Measurements from ENCODE around the gene KIF1B. TPM values are rescaled to one million over a fixed set of nuclear protein-coding genes. Genes with fewer than 3 reads are reported as not detected.
A peak's percentile ranks its signal among the peaks of the same experiment; 100 is the strongest.

KIF1B gene
- total RNA-seq, 1 experiment from 2014 or later, result 22.7 TPM

- peak; percentile 36 to 52 for DNase-seq
- no peak overlapping the region for H3K27ac ChIP-seq
- H2AFZ ChIP-seq, result no peak overlapping the region
- no peaks in the 10 kb centered on the region for H3F3A ChIP-seq (ENCODE audit: insufficient read depth, low read depth)
- CTCF ChIA-PET, result no interaction called here
- intact Hi-C loops (cut with micrococcal nuclease; ENCODE audit: unreplicated experiment), result loop anchor here (2.0 kb wide), 1 partner anchor 129 kb away; the partner anchor contains the start of gene KIF1B
- H3K4me1 ChIP-seq (replicated peaks; ENCODE audit: insufficient read depth), result 0 out of 2 replicates have a peak, but pooled peaks cover 17% of the 10 kb centered on the region
- H3K27me3 ChIP-seq (ENCODE audit: insufficient read depth, low read depth), result no peaks in the 10 kb centered on the region
- BruUV-seq (replicated peaks), result no TSS peak
- H3K36me3 ChIP-seq (ENCODE audit: low read depth), result no peaks in the 10 kb centered on the region
- H3K9me3 ChIP-seq (ENCODE audit: insufficient read depth, low read depth), result no peaks in the 10 kb centered on the region
- POLR2A ChIA-PET (ENCODE audit: unreplicated experiment), result no interaction called here
- H3K4me2 ChIP-seq, result no peak overlapping the region
- no peaks in the 10 kb centered on the region for H3K9me2 ChIP-seq (ENCODE audit: insufficient read depth)
- no peaks in the 10 kb centered on the region for H3K79me2 ChIP-seq (ENCODE audit: low read depth)
- H3K4me3 ChIP-seq, result no peak overlapping the region
- TF ChIP-seq CTCF (conservative IDR thresholded peaks at IDR 0.05), result no peak
- no peak for TF ChIP-seq EZH2 (IDR thresholded peaks at IDR 0.05; ENCODE audit: low read depth)
- H4K20me1 ChIP-seq (ENCODE audit: insufficient read depth), result no peaks in the 10 kb centered on the region
These were observed 129.4 kb downstream of the KIF1B start for GRCh38 chr1:10339815-10340214.

- BruUV-seq (replicated peaks), result no TSS peak
- DNase-seq, result no peak
- Histone ChIP-seq H3K4me2 (no peak overlapping the region), H3K9me3 (ENCODE audit: insufficient read depth, low read depth) (no peaks in the 10 kb centered on the region), H2AFZ (no peak overlapping the region), H3K4me3 (no peak overlapping the region), H3K36me3 (ENCODE audit: low read depth) (no peaks in the 10 kb centered on the region), H3K27ac (no peak overlapping the region), H3K27me3 (ENCODE audit: insufficient read depth, low read depth) (no peaks in the 10 kb centered on the region), H3K4me1 (replicated peaks; ENCODE audit: insufficient read depth) (0 out of 2 replicates have a peak, but pooled peaks cover 17% of the 10 kb centered on the region), H3K79me2 (ENCODE audit: low read depth) (no peaks in the 10 kb centered on the region), H3K9me2 (ENCODE audit: insufficient read depth) (no peaks in the 10 kb centered on the region), H4K20me1 (ENCODE audit: insufficient read depth) (no peaks in the 10 kb centered on the region), H3F3A (ENCODE audit: insufficient read depth, low read depth) (no peaks in the 10 kb centered on the region)
- intact Hi-C loops (cut with micrococcal nuclease; ENCODE audit: unreplicated experiment), result no loop called here
- ChIA-PET POLR2A (ENCODE audit: unreplicated experiment) (no interaction called here), CTCF (no interaction called here)
- TF ChIP-seq CTCF (conservative IDR thresholded peaks at IDR 0.05) (no peak), EZH2 (IDR thresholded peaks at IDR 0.05; ENCODE audit: low read depth) (no peak)
These were observed 130.7 kb downstream of the KIF1B start for GRCh38 chr1:10340930-10341590.

- CTCF ChIA-PET, result no interaction called here
- TF ChIP-seq CTCF (conservative IDR thresholded peaks at IDR 0.05) (no peak), EZH2 (IDR thresholded peaks at IDR 0.05; ENCODE audit: low read depth) (no peak)
- no TSS peak for BruUV-seq (replicated peaks)
- no peaks in the 10 kb centered on the region for H3K4me1 ChIP-seq (replicated peaks; ENCODE audit: insufficient read depth)
- no peaks in the 10 kb centered on the region for H3K27me3 ChIP-seq (ENCODE audit: insufficient read depth, low read depth)
- no peak overlapping the region for H3K27ac ChIP-seq
- H3K4me2 ChIP-seq, result no peak overlapping the region
- no peak overlapping the region for H3K4me3 ChIP-seq
- POLR2A ChIA-PET (ENCODE audit: unreplicated experiment), result no interaction called here
- DNase-seq, result no peak
- no peaks in the 10 kb centered on the region for H3K79me2 ChIP-seq (ENCODE audit: low read depth)
- H4K20me1 ChIP-seq (ENCODE audit: insufficient read depth), result no peaks in the 10 kb centered on the region
- no peaks in the 10 kb centered on the region for H3K9me3 ChIP-seq (ENCODE audit: insufficient read depth, low read depth)
- no peaks in the 10 kb centered on the region for H3K9me2 ChIP-seq (ENCODE audit: insufficient read depth)
- no peaks in the 10 kb centered on the region for H3F3A ChIP-seq (ENCODE audit: insufficient read depth, low read depth)
- H2AFZ ChIP-seq, result no peak overlapping the region
- intact Hi-C loops (cut with micrococcal nuclease; ENCODE audit: unreplicated experiment), result no loop called here
- no peaks in the 10 kb centered on the region for H3K36me3 ChIP-seq (ENCODE audit: low read depth)
These were observed 136.7 kb downstream of the KIF1B start for GRCh38 chr1:10347109-10347508.
